GM12878 (cell line): ENCODE results near the gene KIRREL2. TPM values are rescaled to one million over a fixed set of nuclear protein-coding genes. Genes with fewer than 3 reads are reported as not detected.

Experiments
- BACH1 ChIP-seq: fragments of 450-650 bp; IDR thresholded peaks from 2 replicates; pipeline ENCODE4 v1.6.1; 2017; ENCODE audit warnings: mild to moderate bottlenecking, borderline replicate concordance
- ETV6 ChIP-seq, 2 experiments: fragments of 450-650 bp in 1 of 2; IDR thresholded peaks in 1 of 2; conservative IDR thresholded peaks in 1 of 2; 2 replicates each; pipeline ENCODE4 v1.6.1; 2014; ENCODE audit warnings: antibody characterized with exemption in 1 of 2, borderline replicate concordance in 1 of 2, low read depth in 1 of 2, mild to moderate bottlenecking in 1 of 2, moderate library complexity in 1 of 2
- HCFC1 ChIP-seq: fragments of 150-350 bp; IDR thresholded peaks from 2 replicates; pipeline ENCODE4 v1.6.1; 2014; ENCODE audit warnings: low read length
- IRF3 ChIP-seq: fragments of 450-650 bp; IDR thresholded peaks from 2 replicates; pipeline ENCODE4 v1.6.1; 2014; ENCODE audit warnings: mild to moderate bottlenecking
- JUND ChIP-seq: IDR thresholded peaks from 2 replicates; pipeline ENCODE4 v1.6.1; 2012; ENCODE audit warnings: low read depth, mild to moderate bottlenecking, low read length, improper control_type of control experiment, moderate library complexity
- MLLT1 ChIP-seq: fragments of 450-650 bp; IDR thresholded peaks from 2 replicates; pipeline ENCODE4 v1.6.1; 2016; ENCODE audit warnings: mild to moderate bottlenecking
- NKRF ChIP-seq: fragments of 450-650 bp; conservative IDR thresholded peaks from 2 replicates; pipeline ENCODE4 v1.6.1; 2017; ENCODE audit warnings: mild to moderate bottlenecking, moderate library complexity
- NR2C2 ChIP-seq: IDR thresholded peaks from 2 replicates; pipeline ENCODE4 v1.6.1; 2011; ENCODE audit warnings: borderline replicate concordance, low read depth; ENCODE audit not compliant: control insufficient read depth, insufficient read length
- NR2F1 ChIP-seq: fragments of 450-650 bp; conservative IDR thresholded peaks from 2 replicates; pipeline ENCODE4 v1.6.1; 2017; ENCODE audit warnings: mild to moderate bottlenecking
- PAX5 ChIP-seq: IDR thresholded peaks from 2 replicates; pipeline ENCODE4 v1.6.1; 2011; ENCODE audit warnings: low read depth, low read length, borderline replicate concordance
- RUNX3 ChIP-seq: IDR thresholded peaks from 2 replicates; pipeline ENCODE4 v1.6.1; 2012; ENCODE audit warnings: low read length, inconsistent platforms
- SIN3A ChIP-seq: IDR thresholded peaks from 2 replicates; pipeline ENCODE4 v1.6.1; 2012; ENCODE audit warnings: low read depth, low read length, improper control_type of control experiment
- SPI1 ChIP-seq: IDR thresholded peaks from 2 replicates; pipeline ENCODE4 v1.6.1; 2011; ENCODE audit warnings: low read depth, mild to moderate bottlenecking, low read length, moderate library complexity, borderline replicate concordance; ENCODE audit not compliant: insufficient read depth
- SRF ChIP-seq, 2 experiments: IDR thresholded peaks; 2 replicates each; pipeline ENCODE4 v1.6.1; 2011; ENCODE audit warnings: low read depth in 2 of 2, low read length in 2 of 2, mild to moderate bottlenecking in 1 of 2, moderate library complexity in 1 of 2
- STAT1 ChIP-seq: fragments of 450-650 bp; conservative IDR thresholded peaks from 2 replicates; pipeline ENCODE4 v1.6.1; 2014; ENCODE audit warnings: antibody characterized with exemption, mild to moderate bottlenecking
- SUZ12 ChIP-seq: fragments of 200-600 bp; sonication (generic); IDR thresholded peaks from one replicate; pipeline ENCODE4 v1.6.1; 2018; ENCODE audit warnings: antibody characterized with exemption, mild to moderate bottlenecking; ENCODE audit not compliant: unreplicated experiment
- TCF12 ChIP-seq: IDR thresholded peaks from 2 replicates; pipeline ENCODE4 v1.6.1; 2011; ENCODE audit warnings: low read depth, mild to moderate bottlenecking, low read length
- TCF3 ChIP-seq: IDR thresholded peaks from 2 replicates; pipeline ENCODE4 v1.6.1; 2012; ENCODE audit warnings: low read depth, mild to moderate bottlenecking, low read length, borderline replicate concordance; ENCODE audit not compliant: insufficient read depth
- YY1 ChIP-seq: IDR thresholded peaks from 2 replicates; pipeline ENCODE4 v1.6.1; 2011; ENCODE audit warnings: low read depth, mild to moderate bottlenecking, low read length
- ZBTB33 ChIP-seq: fragments of 450-650 bp; IDR thresholded peaks from 2 replicates; pipeline ENCODE4 v1.6.1; 2017; ENCODE audit warnings: mild to moderate bottlenecking
- ZNF207 ChIP-seq: fragments of 450-650 bp; IDR thresholded peaks from 2 replicates; pipeline ENCODE4 v1.6.1; 2014; ENCODE audit warnings: antibody characterized with exemption, mild to moderate bottlenecking, borderline replicate concordance
- polyA plus RNA-seq, 11 experiments: library from polyadenylated mRNA; depleted of rRNA in 4 of 11; unstranded in 6 of 11; stranded (reverse) in 5 of 11; fragments of >200 nt; fragmentation: Nextera tagmentation in 4 of 11; fragmentation: Illumina TruSeq in 1 of 11; extraction: Ambion mirVana in 4 of 11; extraction: Trizol in 1 of 11; gene quantifications; 1 replicate in 1 of 11; 2 replicates in 10 of 11; pipeline versions ENCODE4 v1.2.1 to v1.2.3, GENCODE V29; 2011 to 2016; ENCODE audit warnings: inconsistent platforms in 2 of 11, missing spikeins in 2 of 11, low read depth in 1 of 11
- total RNA-seq, 4 experiments: library from RNA; depleted of rRNA in 3 of 4; stranded (reverse); fragments of >200 nt in 3 of 4; fragmentation: Illumina TruSeq in 1 of 4; extraction: Trizol in 1 of 4; gene quantifications; 2 replicates each; pipeline versions ENCODE4 v1.2.1 to v1.2.3, GENCODE V29; 2013 to 2021

The KIRREL2 gene
- total and polyA plus RNA-seq, 10 of the 15 experiments (the other 5 are each of a cell fraction or from before 2014, with no cell fraction given) = 0.03 to 0.06 TPM; not detected in 8

- TF ChIP-seq SIN3A = peak; percentile 81
- TF ChIP-seq STAT1 = no peak
- peak; percentile 22; the same call in 1 of the 2 replicates for TF ChIP-seq YY1
- TF ChIP-seq SPI1 = peak; percentile 82; the same call in 1 of the 2 replicates
- TF ChIP-seq SUZ12 = no peak
- TF ChIP-seq RUNX3 = peak; percentile 90
- TF ChIP-seq ZNF207 = peak; percentile 38; the same call in 1 of the 2 replicates
- TF ChIP-seq NR2F1 = peak; percentile 74
- no peak for TF ChIP-seq SRF (IDR thresholded peaks at IDR 0.05; ENCODE audit: low read depth in 2 of 2, low read length in 2 of 2)
- TF ChIP-seq HCFC1 = peak; percentile 54
- TF ChIP-seq TCF3 = peak; percentile 48; the same call in 1 of the 2 replicates
- 0 out of 2 replicates have a peak, but pooled peaks have one; percentile 40 for TF ChIP-seq NKRF
- TF ChIP-seq ETV6 (conservative IDR thresholded peaks at IDR 0.05 in 1 of 2, IDR thresholded peaks at IDR 0.05 in 1 of 2; ENCODE audit: borderline replicate concordance in 1 of 2, low read depth in 1 of 2) = peak in 1 of 2 experiments; percentile 65; a peak in 2 of 4 replicates
- TF ChIP-seq NR2C2 = no peak
- TF ChIP-seq JUND = 0 out of 2 replicates have a peak, but pooled peaks have one; percentile 23
- TF ChIP-seq IRF3 = no peak
- peak; percentile 70 for TF ChIP-seq MLLT1
- TF ChIP-seq TCF12 = peak; percentile 69; the same call in 1 of the 2 replicates
- TF ChIP-seq ZBTB33 = no peak
- peak; percentile 74; the same call in 1 of the 2 replicates for TF ChIP-seq PAX5
- TF ChIP-seq BACH1 = peak; percentile 70; the same call in 1 of the 2 replicates
These were observed 47.0 kb downstream of the KIRREL2 start (continued) for GRCh38 chr19:35903550-35904179.
